ENCODE measurements around the gene GFPT2.

- peak in 1 of 2 experiments; percentile 16; a peak in 1 of 3 replicates for TF ChIP-seq POLR2A (IDR thresholded peaks at IDR 0.05; ENCODE audit: control extremely low read depth in 1 of 2, low read depth in 2 of 2, low read length in 2 of 2)
- no peak for TF ChIP-seq CTCF (IDR thresholded peaks at IDR 0.05; ENCODE audit: control extremely low read depth in 1 of 3, insufficient read depth in 1 of 3, low read depth in 1 of 3, low read length in 3 of 3)
- TF ChIP-seq EP300 (IDR thresholded peaks at IDR 0.05; ENCODE audit: borderline replicate concordance in 1 of 2, low read depth in 2 of 2, low read length in 2 of 2) = no peak
Measured at GRCh38 chr5:180304431-180305375, 48.4 kb downstream of the GFPT2 start.

All from H1 (cell line).